GM23338 (cell line): Measurements from ENCODE around the gene NFATC1. TPM values are rescaled to one million over a fixed set of nuclear protein-coding genes. Genes with fewer than 3 reads are reported as not detected.

Experiments
- ATAC-seq: fragments of 200-7000 bp; cut with Tn5 transposase; 3 replicates; pipeline ENCODE4 v1.9.1; 2020
- DNase-seq: peaks from one replicate; pipeline ENCODE4 v3.0.0-alpha.2; 2015; ENCODE audit warnings: low spot score
- H2AFZ ChIP-seq: fragments of 200-600 bp; sonication (generic); 2 replicates; pipeline ENCODE4 v1.8.0; 2016; ENCODE audit warnings: antibody characterized with exemption, mild to moderate bottlenecking, moderate library complexity
- H3F3A ChIP-seq: fragments of 200-600 bp; sonication (generic); replicated peaks from 2 replicates; pipeline ENCODE4 v1.8.0; 2017; ENCODE audit warnings: antibody characterized with exemption, mixed run types, low read depth
- H3K27ac ChIP-seq: fragments of 200-600 bp; sonication (generic); 2 replicates; pipeline ENCODE4 v1.6.1; 2016; ENCODE audit warnings: low read depth
- H3K27me3 ChIP-seq: fragments of 200-600 bp; sonication (generic); 2 replicates; pipeline ENCODE4 v1.8.0; 2016; ENCODE audit warnings: mild to moderate bottlenecking, mixed run types, moderate library complexity; ENCODE audit not compliant: insufficient read depth
- H3K36me3 ChIP-seq: fragments of 200-600 bp; sonication (generic); 2 replicates; pipeline ENCODE4 v1.8.0; 2016; ENCODE audit warnings: mild to moderate bottlenecking; ENCODE audit not compliant: insufficient read depth
- H3K4me1 ChIP-seq: fragments of 200-600 bp; sonication (generic); 2 replicates; pipeline ENCODE4 v1.8.0; 2016; ENCODE audit warnings: mild to moderate bottlenecking, moderate library complexity; ENCODE audit not compliant: insufficient read depth
- H3K4me2 ChIP-seq: fragments of 200-600 bp; sonication (generic); 2 replicates; pipeline ENCODE4 v1.7.1; 2017; ENCODE audit warnings: mixed run types
- H3K4me3 ChIP-seq: fragments of 200-600 bp; sonication (generic); 2 replicates; pipeline ENCODE4 v1.6.1; 2016; ENCODE audit warnings: mixed run types
- H3K79me2 ChIP-seq: fragments of 200-600 bp; sonication (generic); replicated peaks from 2 replicates; pipeline ENCODE4 v1.8.0; 2017; ENCODE audit warnings: mild to moderate bottlenecking; ENCODE audit not compliant: insufficient read depth
- H3K9me2 ChIP-seq: fragments of 200-600 bp; sonication (generic); 2 replicates; pipeline ENCODE4 v1.8.0; 2017; ENCODE audit not compliant: insufficient read depth
- H4K20me1 ChIP-seq: fragments of 200-600 bp; sonication (generic); replicated peaks from 2 replicates; pipeline ENCODE4 v1.8.0; 2017; ENCODE audit warnings: mild to moderate bottlenecking; ENCODE audit not compliant: insufficient read depth
- H3K27ac Mint-ChIP-seq: 2 replicates; pipeline ENCODE4 v1.8.0; 2020; ENCODE audit warnings: inconsistent platforms, mild to moderate bottlenecking, moderate library complexity, mixed read lengths
- H3K27me3 Mint-ChIP-seq: 3 replicates; pipeline ENCODE4 v1.8.0; 2022; ENCODE audit warnings: low read depth, mild to moderate bottlenecking, moderate library complexity, mixed read lengths, inconsistent platforms; ENCODE audit not compliant: insufficient read depth, poor library complexity
- H3K36me3 Mint-ChIP-seq: 3 replicates; pipeline ENCODE4 v1.8.0; 2021; ENCODE audit warnings: low read depth, mild to moderate bottlenecking, inconsistent platforms, moderate library complexity, mixed read lengths
- H3K4me1 Mint-ChIP-seq: 3 replicates; pipeline ENCODE4 v1.8.0; 2020; ENCODE audit warnings: mild to moderate bottlenecking, inconsistent platforms, mixed read lengths
- H3K4me3 Mint-ChIP-seq: 3 replicates; pipeline ENCODE4 v1.8.0; 2021; ENCODE audit warnings: moderate library complexity, mild to moderate bottlenecking, inconsistent platforms, mixed read lengths
- H3K9me3 Mint-ChIP-seq: 3 replicates; pipeline ENCODE4 v1.8.0; 2020; ENCODE audit warnings: moderate library complexity, mild to moderate bottlenecking, inconsistent platforms, mixed read lengths
- CREB1 ChIP-seq: fragments of 250-450 bp; sonication (Bioruptor Pico); IDR thresholded peaks from 2 replicates; pipeline ENCODE4 v1.5.0; 2020; ENCODE audit warnings: low read depth, mild to moderate bottlenecking, moderate library complexity
- EZH2 ChIP-seq: fragments of 200-600 bp; sonication (generic); IDR thresholded peaks from one replicate; pipeline ENCODE4 v1.8.0; 2017; ENCODE audit warnings: antibody characterized with exemption, mild to moderate bottlenecking, low read depth; ENCODE audit not compliant: unreplicated experiment
- EZH2phosphoT487 ChIP-seq: fragments of 200-600 bp; sonication (generic); IDR thresholded peaks from one replicate; pipeline ENCODE4 v1.8.1; 2018; ENCODE audit warnings: antibody characterized with exemption; ENCODE audit not compliant: unreplicated experiment
- JUNB ChIP-seq: IDR thresholded peaks from one replicate; pipeline ENCODE4 v1.6.1; 2016; ENCODE audit warnings: antibody characterized with exemption; ENCODE audit not compliant: unreplicated experiment
- NANOG ChIP-seq: IDR thresholded peaks from 2 replicates; pipeline ENCODE4 v1.6.1; 2016; ENCODE audit warnings: antibody characterized with exemption, borderline replicate concordance
- POLR2AphosphoS5 ChIP-seq: IDR thresholded peaks from 2 replicates; pipeline ENCODE4 v1.6.1; 2016; ENCODE audit warnings: antibody characterized with exemption, low read depth
- STAT1 ChIP-seq: IDR thresholded peaks from one replicate; pipeline ENCODE4 v1.6.1; 2016; ENCODE audit warnings: antibody characterized with exemption; ENCODE audit not compliant: unreplicated experiment
- ZNF114 ChIP-seq: fragments of 250-450 bp; sonication (Bioruptor Pico); IDR thresholded peaks from 2 replicates; pipeline ENCODE4 v1.5.0; 2020; ENCODE audit warnings: mild to moderate bottlenecking, moderate library complexity
- ZNF331 ChIP-seq: fragments of 250-450 bp; sonication (Bioruptor Pico); IDR thresholded peaks from 2 replicates; pipeline ENCODE4 v1.5.0; 2020; ENCODE audit warnings: low read depth, mild to moderate bottlenecking, moderate library complexity
- polyA plus RNA-seq: library from polyadenylated mRNA; unstranded; fragments of >200 nt; fragmentation: Nextera tagmentation; extraction: Ambion mirVana; gene quantifications from 2 replicates; pipeline ENCODE4 v1.2.1, GENCODE V29; 2016
- total RNA-seq: library from RNA; depleted of rRNA; stranded (reverse); fragments of >200 nt; shearing (Covaris generic); gene quantifications from 2 replicates; pipeline ENCODE4 v1.2.3, GENCODE V29; 2014
- TF ChIP-seq, protein P1 (sequence below): fragments of 250-450 bp; sonication (Bioruptor Pico); IDR thresholded peaks from 2 replicates; pipeline ENCODE4 v1.5.0; 2020; ENCODE audit warnings: mild to moderate bottlenecking, moderate library complexity
- TF ChIP-seq, protein P2 (sequence below): IDR thresholded peaks from 2 replicates; pipeline ENCODE4 v1.6.1; 2016; ENCODE audit warnings: antibody characterized with exemption
- TF ChIP-seq, protein P3 (sequence below): IDR thresholded peaks from one replicate; pipeline ENCODE4 v1.6.1; 2018; ENCODE audit warnings: antibody characterized with exemption; ENCODE audit not compliant: unreplicated experiment
- TF ChIP-seq, protein P4 (sequence below), 2 experiments: fragments of 200-600 bp in 1 of 2; sonication (generic) in 1 of 2; conservative IDR thresholded peaks; 2 replicates each; pipeline versions ENCODE4 v1.5.1 to v1.6.1; 2016 to 2017; ENCODE audit warnings: antibody characterized with exemption in 2 of 2, low read depth in 2 of 2, mild to moderate bottlenecking in 2 of 2, moderate library complexity in 1 of 2

NFATC1 gene
- total and polyA plus RNA-seq, 2 experiments from 2014 or later: 3.9 to 6.4 TPM

DNA sequence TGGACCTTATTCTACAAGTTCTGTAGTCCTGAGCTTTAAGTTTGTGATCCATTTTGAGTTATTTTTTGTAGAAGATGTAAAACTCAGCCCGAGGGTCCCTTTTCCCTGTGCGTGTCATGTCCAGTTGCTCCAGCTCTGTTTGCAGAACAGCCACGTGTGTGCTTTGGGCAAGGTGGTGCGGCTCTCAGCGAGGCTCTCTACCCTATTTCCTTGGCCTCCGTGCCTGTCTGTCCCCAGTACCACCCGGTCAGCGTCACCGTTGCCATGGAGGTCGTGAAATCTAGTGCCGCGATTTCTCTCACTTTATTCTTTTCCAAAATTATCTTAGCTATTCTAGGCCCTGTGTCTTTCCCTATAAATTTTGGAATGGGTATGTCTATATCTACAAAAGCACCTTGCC, 142.9 kb downstream of the NFATC1 start:
- H3K36me3 Mint-ChIP-seq: peaks cover 8% of the 10 kb centered on the region
- H3K79me2 ChIP-seq: no peaks in the 10 kb centered on the region
- no peak overlapping the region for H3K4me3 ChIP-seq
- H3K4me1 ChIP-seq: no peaks in the 10 kb centered on the region
- no peaks in the 10 kb centered on the region for H3K27me3 ChIP-seq
- no peak overlapping the region for H3K27ac Mint-ChIP-seq
- no peaks in the 10 kb centered on the region for H4K20me1 ChIP-seq
- TF ChIP-seq EZH2phosphoT487: no peak
- TF ChIP-seq STAT1: no peak
- TF ChIP-seq JUNB: no peak
- no peak for TF ChIP-seq ZNF114
- no peak for TF ChIP-seq EZH2
- TF ChIP-seq NANOG: no peak
- TF ChIP-seq, protein P1, sequence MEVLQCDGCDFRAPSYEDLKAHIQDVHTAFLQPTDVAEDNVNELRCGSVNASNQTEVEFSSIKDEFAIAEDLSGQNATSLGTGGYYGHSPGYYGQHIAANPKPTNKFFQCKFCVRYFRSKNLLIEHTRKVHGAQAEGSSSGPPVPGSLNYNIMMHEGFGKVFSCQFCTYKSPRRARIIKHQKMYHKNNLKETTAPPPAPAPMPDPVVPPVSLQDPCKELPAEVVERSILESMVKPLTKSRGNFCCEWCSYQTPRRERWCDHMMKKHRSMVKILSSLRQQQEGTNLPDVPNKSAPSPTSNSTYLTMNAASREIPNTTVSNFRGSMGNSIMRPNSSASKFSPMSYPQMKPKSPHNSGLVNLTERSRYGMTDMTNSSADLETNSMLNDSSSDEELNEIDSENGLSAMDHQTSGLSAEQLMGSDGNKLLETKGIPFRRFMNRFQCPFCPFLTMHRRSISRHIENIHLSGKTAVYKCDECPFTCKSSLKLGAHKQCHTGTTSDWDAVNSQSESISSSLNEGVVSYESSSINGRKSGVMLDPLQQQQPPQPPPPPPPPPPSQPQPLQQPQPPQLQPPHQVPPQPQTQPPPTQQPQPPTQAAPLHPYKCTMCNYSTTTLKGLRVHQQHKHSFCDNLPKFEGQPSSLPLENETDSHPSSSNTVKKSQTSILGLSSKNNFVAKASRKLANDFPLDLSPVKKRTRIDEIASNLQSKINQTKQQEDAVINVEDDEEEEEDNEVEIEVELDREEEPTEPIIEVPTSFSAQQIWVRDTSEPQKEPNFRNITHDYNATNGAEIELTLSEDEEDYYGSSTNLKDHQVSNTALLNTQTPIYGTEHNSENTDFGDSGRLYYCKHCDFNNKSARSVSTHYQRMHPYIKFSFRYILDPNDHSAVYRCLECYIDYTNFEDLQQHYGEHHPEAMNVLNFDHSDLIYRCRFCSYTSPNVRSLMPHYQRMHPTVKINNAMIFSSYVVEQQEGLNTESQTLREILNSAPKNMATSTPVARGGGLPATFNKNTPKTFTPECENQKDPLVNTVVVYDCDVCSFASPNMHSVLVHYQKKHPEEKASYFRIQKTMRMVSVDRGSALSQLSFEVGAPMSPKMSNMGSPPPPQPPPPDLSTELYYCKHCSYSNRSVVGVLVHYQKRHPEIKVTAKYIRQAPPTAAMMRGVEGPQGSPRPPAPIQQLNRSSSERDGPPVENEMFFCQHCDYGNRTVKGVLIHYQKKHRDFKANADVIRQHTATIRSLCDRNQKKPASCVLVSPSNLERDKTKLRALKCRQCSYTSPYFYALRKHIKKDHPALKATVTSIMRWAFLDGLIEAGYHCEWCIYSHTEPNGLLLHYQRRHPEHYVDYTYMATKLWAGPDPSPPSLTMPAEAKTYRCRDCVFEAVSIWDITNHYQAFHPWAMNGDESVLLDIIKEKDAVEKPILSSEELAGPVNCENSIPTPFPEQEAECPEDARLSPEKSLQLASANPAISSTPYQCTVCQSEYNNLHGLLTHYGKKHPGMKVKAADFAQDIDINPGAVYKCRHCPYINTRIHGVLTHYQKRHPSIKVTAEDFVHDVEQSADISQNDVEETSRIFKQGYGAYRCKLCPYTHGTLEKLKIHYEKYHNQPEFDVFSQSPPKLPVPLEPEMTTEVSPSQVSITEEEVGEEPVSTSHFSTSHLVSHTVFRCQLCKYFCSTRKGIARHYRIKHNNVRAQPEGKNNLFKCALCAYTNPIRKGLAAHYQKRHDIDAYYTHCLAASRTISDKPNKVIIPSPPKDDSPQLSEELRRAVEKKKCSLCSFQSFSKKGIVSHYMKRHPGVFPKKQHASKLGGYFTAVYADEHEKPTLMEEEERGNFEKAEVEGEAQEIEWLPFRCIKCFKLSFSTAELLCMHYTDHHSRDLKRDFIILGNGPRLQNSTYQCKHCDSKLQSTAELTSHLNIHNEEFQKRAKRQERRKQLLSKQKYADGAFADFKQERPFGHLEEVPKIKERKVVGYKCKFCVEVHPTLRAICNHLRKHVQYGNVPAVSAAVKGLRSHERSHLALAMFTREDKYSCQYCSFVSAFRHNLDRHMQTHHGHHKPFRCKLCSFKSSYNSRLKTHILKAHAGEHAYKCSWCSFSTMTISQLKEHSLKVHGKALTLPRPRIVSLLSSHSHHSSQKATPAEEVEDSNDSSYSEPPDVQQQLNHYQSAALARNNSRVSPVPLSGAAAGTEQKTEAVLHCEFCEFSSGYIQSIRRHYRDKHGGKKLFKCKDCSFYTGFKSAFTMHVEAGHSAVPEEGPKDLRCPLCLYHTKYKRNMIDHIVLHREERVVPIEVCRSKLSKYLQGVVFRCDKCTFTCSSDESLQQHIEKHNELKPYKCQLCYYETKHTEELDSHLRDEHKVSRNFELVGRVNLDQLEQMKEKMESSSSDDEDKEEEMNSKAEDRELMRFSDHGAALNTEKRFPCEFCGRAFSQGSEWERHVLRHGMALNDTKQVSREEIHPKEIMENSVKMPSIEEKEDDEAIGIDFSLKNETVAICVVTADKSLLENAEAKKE (CRISPR knock-in tag): no peak
- TF ChIP-seq CREB1 (CRISPR knock-in tag): no peak
- TF ChIP-seq, protein P2, sequence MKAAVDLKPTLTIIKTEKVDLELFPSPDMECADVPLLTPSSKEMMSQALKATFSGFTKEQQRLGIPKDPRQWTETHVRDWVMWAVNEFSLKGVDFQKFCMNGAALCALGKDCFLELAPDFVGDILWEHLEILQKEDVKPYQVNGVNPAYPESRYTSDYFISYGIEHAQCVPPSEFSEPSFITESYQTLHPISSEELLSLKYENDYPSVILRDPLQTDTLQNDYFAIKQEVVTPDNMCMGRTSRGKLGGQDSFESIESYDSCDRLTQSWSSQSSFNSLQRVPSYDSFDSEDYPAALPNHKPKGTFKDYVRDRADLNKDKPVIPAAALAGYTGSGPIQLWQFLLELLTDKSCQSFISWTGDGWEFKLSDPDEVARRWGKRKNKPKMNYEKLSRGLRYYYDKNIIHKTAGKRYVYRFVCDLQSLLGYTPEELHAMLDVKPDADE: no peak
- TF ChIP-seq, protein P3, sequence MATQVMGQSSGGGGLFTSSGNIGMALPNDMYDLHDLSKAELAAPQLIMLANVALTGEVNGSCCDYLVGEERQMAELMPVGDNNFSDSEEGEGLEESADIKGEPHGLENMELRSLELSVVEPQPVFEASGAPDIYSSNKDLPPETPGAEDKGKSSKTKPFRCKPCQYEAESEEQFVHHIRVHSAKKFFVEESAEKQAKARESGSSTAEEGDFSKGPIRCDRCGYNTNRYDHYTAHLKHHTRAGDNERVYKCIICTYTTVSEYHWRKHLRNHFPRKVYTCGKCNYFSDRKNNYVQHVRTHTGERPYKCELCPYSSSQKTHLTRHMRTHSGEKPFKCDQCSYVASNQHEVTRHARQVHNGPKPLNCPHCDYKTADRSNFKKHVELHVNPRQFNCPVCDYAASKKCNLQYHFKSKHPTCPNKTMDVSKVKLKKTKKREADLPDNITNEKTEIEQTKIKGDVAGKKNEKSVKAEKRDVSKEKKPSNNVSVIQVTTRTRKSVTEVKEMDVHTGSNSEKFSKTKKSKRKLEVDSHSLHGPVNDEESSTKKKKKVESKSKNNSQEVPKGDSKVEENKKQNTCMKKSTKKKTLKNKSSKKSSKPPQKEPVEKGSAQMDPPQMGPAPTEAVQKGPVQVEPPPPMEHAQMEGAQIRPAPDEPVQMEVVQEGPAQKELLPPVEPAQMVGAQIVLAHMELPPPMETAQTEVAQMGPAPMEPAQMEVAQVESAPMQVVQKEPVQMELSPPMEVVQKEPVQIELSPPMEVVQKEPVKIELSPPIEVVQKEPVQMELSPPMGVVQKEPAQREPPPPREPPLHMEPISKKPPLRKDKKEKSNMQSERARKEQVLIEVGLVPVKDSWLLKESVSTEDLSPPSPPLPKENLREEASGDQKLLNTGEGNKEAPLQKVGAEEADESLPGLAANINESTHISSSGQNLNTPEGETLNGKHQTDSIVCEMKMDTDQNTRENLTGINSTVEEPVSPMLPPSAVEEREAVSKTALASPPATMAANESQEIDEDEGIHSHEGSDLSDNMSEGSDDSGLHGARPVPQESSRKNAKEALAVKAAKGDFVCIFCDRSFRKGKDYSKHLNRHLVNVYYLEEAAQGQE: no peak
- TF ChIP-seq, protein P4, sequence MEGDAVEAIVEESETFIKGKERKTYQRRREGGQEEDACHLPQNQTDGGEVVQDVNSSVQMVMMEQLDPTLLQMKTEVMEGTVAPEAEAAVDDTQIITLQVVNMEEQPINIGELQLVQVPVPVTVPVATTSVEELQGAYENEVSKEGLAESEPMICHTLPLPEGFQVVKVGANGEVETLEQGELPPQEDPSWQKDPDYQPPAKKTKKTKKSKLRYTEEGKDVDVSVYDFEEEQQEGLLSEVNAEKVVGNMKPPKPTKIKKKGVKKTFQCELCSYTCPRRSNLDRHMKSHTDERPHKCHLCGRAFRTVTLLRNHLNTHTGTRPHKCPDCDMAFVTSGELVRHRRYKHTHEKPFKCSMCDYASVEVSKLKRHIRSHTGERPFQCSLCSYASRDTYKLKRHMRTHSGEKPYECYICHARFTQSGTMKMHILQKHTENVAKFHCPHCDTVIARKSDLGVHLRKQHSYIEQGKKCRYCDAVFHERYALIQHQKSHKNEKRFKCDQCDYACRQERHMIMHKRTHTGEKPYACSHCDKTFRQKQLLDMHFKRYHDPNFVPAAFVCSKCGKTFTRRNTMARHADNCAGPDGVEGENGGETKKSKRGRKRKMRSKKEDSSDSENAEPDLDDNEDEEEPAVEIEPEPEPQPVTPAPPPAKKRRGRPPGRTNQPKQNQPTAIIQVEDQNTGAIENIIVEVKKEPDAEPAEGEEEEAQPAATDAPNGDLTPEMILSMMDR (conservative IDR thresholded peaks at IDR 0.05; ENCODE audit: low read depth in 2 of 2): no peak
- no peak for TF ChIP-seq ZNF331 (CRISPR knock-in tag)
- TF ChIP-seq POLR2AphosphoS5: no peak
- H3F3A ChIP-seq: no peaks in the 10 kb centered on the region
- H3K4me1 Mint-ChIP-seq: no peaks in the 10 kb centered on the region
- H3K36me3 ChIP-seq: no peaks in the 10 kb centered on the region
- H3K9me2 ChIP-seq: no peaks in the 10 kb centered on the region
- peaks cover 28% of the 10 kb centered on the region for H3K9me3 Mint-ChIP-seq
- no peak overlapping the region for H2AFZ ChIP-seq
- H3K27me3 Mint-ChIP-seq: peaks cover 6% of the 10 kb centered on the region
- no peak overlapping the region for H3K4me2 ChIP-seq
- ATAC-seq (no peak), DNase-seq (no peak)
- no peak overlapping the region for H3K4me3 Mint-ChIP-seq
- H3K27ac ChIP-seq: no peak overlapping the region
